ENCODE results near the gene COL19A1.

- TF ChIP-seq CTCF (conservative IDR thresholded peaks at IDR 0.05; ENCODE audit: low read length) (no peak), EZH2phosphoT487 (IDR thresholded peaks at IDR 0.05; ENCODE audit: borderline replicate concordance, low read depth, low read length) (no peak)
Measured at GRCh38 chr6:70131528-70131927, 265.2 kb downstream of the COL19A1 start.
